Glutamatergic neuron (in vitro differentiated cells): Measurements from ENCODE around the gene AQP4. TPM values are rescaled to one million over a fixed set of nuclear protein-coding genes. Genes with fewer than 3 reads are reported as not detected.

ENCODE experiments used
- DNase-seq: peaks from one replicate; pipeline ENCODE4 v3.0.0; 2022
- H3K27ac Mint-ChIP-seq: one replicate; pipeline ENCODE4 v1.8.0; 2020; ENCODE audit warnings: mild to moderate bottlenecking, mixed read lengths, inconsistent platforms; ENCODE audit not compliant: unreplicated experiment
- H3K27me3 Mint-ChIP-seq: one replicate; pipeline ENCODE4 v1.8.0; 2020; ENCODE audit warnings: mild to moderate bottlenecking, moderate library complexity, mixed read lengths, inconsistent platforms; ENCODE audit not compliant: unreplicated experiment
- H3K36me3 Mint-ChIP-seq: one replicate; pipeline ENCODE4 v1.8.0; 2020; ENCODE audit warnings: mild to moderate bottlenecking, mixed read lengths, inconsistent platforms; ENCODE audit not compliant: unreplicated experiment
- H3K4me1 Mint-ChIP-seq: one replicate; pipeline ENCODE4 v1.8.0; 2020; ENCODE audit warnings: mild to moderate bottlenecking, low read depth, mixed read lengths, inconsistent platforms; ENCODE audit not compliant: unreplicated experiment
- H3K4me3 Mint-ChIP-seq: one replicate; pipeline ENCODE4 v1.8.0; 2020; ENCODE audit warnings: mild to moderate bottlenecking, mixed read lengths, inconsistent platforms; ENCODE audit not compliant: unreplicated experiment
- H3K9me3 Mint-ChIP-seq: one replicate; pipeline ENCODE4 v1.8.0; 2020; ENCODE audit warnings: mild to moderate bottlenecking, moderate library complexity, mixed read lengths, inconsistent platforms; ENCODE audit not compliant: unreplicated experiment
- total RNA-seq: library from RNA; stranded (reverse); fragmentation: NEBNext Ultra II Directional; extraction: Animal tissue kit (Norgen Biotek cat#: 25700); gene quantifications from one replicate; pipeline ENCODE4 v1.2.1, GENCODE V29; 2021; ENCODE audit not compliant: unreplicated experiment
- TF ChIP-seq, protein P1 (sequence below): fragments of 200-600 bp; sonication (generic); IDR thresholded peaks from one replicate; pipeline ENCODE4 v1.5.0; 2021; ENCODE audit not compliant: partially characterized antibody, unreplicated experiment

Gene AQP4
- total RNA-seq, 1 donor from 2014 or later = not detected

DNA sequence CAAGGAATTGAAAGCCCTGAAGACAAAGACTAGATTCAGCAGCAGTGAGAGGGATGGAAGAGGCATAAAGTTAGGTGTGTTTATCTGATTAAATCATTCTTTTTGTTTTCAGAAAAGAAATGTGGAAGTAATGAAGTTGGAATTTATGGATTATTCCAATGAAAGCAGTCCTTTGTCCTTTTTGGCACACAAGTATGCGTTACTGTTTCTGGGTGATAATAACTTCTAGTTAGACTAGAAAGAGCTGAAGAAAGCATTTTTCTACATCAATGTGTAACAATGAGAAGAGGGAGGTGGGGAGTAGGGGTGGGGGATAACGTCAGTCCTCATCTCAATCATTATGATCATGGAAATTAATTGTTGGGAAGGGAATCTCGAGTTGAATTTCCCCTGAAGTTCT lies 53.0 kb downstream of the AQP4 start:
- TF ChIP-seq, protein P1, sequence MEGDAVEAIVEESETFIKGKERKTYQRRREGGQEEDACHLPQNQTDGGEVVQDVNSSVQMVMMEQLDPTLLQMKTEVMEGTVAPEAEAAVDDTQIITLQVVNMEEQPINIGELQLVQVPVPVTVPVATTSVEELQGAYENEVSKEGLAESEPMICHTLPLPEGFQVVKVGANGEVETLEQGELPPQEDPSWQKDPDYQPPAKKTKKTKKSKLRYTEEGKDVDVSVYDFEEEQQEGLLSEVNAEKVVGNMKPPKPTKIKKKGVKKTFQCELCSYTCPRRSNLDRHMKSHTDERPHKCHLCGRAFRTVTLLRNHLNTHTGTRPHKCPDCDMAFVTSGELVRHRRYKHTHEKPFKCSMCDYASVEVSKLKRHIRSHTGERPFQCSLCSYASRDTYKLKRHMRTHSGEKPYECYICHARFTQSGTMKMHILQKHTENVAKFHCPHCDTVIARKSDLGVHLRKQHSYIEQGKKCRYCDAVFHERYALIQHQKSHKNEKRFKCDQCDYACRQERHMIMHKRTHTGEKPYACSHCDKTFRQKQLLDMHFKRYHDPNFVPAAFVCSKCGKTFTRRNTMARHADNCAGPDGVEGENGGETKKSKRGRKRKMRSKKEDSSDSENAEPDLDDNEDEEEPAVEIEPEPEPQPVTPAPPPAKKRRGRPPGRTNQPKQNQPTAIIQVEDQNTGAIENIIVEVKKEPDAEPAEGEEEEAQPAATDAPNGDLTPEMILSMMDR = no peak
- no peak for DNase-seq
- Mint-ChIP-seq H3K4me1 (no peaks in the 10 kb centered on the region), H3K36me3 (peaks cover 3% of the 10 kb centered on the region), H3K9me3 (peaks cover 2% of the 10 kb centered on the region), H3K4me3 (no peak overlapping the region), H3K27me3 (no peaks in the 10 kb centered on the region), H3K27ac (no peak overlapping the region)

DNA sequence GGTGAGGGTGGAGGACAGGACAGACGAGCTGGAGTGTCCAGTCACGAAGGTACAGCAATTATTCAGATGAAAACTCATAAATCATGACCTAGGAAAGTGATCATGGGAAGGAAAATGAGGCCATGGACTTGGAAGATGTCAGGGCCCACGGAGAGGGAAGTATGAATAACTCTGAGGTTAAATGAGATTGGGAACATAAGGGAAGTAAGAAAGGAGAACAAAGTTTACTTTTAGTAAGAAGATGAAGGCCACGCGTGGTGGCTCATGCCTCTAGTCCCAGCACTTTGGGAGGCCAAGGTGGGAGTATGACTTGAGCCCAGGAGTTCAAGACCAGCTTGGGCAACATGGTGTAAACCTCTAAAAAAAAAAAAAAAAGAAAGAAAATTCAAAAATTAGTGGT lies 56.2 kb downstream of the AQP4 start:
- no peak overlapping the region for H3K27ac Mint-ChIP-seq
- H3K27me3 Mint-ChIP-seq = no peaks in the 10 kb centered on the region
- no peak overlapping the region for H3K4me3 Mint-ChIP-seq
- DNase-seq = no peak
- peaks cover 4% of the 10 kb centered on the region for H3K4me1 Mint-ChIP-seq
- TF ChIP-seq, protein P1 = no peak
- H3K36me3 Mint-ChIP-seq = no peaks in the 10 kb centered on the region
- H3K9me3 Mint-ChIP-seq = peaks cover 2% of the 10 kb centered on the region

DNA sequence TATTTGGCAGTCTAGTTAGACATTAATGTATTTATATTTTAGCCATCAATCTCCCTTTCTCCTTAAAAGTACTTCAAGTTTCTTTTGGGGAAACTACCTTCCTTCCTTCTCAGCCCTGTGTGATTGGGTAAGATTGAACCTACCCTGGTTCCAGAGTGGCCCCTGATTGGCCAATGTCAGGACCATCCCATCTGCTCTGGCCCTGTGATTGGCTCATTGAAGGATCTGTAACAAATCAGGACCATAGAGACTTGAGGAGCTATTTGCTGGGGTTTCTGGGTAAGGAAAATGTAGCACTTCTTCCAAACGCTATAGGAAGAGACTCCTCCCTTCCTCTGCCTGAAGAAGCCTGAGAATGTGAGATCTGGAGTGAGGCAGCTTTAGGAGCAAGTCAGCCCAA lies 59.3 kb downstream of the AQP4 start:
- H3K27ac Mint-ChIP-seq = no peak overlapping the region
- H3K4me3 Mint-ChIP-seq = no peak overlapping the region
- H3K9me3 Mint-ChIP-seq = peaks cover 3% of the 10 kb centered on the region
- no peaks in the 10 kb centered on the region for H3K27me3 Mint-ChIP-seq
- no peak for DNase-seq
- TF ChIP-seq, protein P1 = no peak
- peaks cover 4% of the 10 kb centered on the region for H3K4me1 Mint-ChIP-seq
- H3K36me3 Mint-ChIP-seq = no peaks in the 10 kb centered on the region

DNA sequence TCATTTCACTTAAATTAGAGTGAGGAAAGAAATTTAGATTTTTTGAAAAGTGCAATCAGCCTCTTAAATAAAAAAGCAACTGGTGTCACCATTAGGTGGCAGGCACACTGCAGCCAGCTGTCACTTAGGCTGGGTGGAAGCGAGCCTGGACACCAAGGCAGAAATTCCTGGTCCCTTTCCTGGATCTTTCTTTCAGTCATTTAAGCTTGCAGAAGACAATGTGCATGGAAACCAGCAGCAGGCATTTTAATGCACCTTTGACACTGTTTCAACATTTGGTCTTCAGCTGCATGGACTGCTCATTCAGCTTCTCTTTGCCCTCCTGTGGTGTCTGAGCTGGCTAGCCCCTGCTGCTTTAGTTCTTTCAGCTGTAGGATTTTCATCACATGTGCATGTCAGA lies 61.0 kb downstream of the AQP4 start:
- peaks cover 3% of the 10 kb centered on the region for H3K9me3 Mint-ChIP-seq
- no peaks in the 10 kb centered on the region for H3K27me3 Mint-ChIP-seq
- H3K36me3 Mint-ChIP-seq = peaks cover 7% of the 10 kb centered on the region
- H3K27ac Mint-ChIP-seq = no peak overlapping the region
- H3K4me1 Mint-ChIP-seq = peaks cover 4% of the 10 kb centered on the region
- peak; percentile 43 for DNase-seq
- TF ChIP-seq, protein P1 = no peak
- no peak overlapping the region for H3K4me3 Mint-ChIP-seq

DNA sequence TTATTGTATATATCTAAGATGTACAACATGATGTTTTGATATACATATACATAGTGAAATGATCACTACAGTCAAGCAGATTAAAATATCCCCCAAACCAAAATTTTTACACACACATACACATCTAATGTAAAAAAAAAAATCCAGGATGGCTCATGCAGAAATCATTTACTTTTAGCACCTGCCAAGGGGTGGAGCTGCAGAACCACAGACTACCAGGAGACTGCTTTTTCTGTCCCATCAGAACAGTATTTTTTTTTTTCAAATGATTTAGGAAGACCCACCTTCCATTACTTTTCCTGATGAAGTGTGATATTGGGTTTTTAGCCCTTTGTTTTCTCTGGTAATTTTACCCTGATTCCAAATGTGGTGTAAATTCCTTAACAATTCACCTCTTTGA lies 61.9 kb downstream of the AQP4 start:
- Mint-ChIP-seq H3K27me3 (no peaks in the 10 kb centered on the region), H3K36me3 (peaks cover 7% of the 10 kb centered on the region), H3K4me1 (peaks cover 4% of the 10 kb centered on the region), H3K9me3 (peaks cover 2% of the 10 kb centered on the region), H3K27ac (no peak overlapping the region), H3K4me3 (no peak overlapping the region)
- TF ChIP-seq, protein P1 = no peak
- DNase-seq = no peak
